HEK293T (cell line): ENCODE measurements around the gene TBC1D1.

Source experiments
- ARNT ChIP-seq: fragments of 450-650 bp; IDR thresholded peaks from 2 replicates; pipeline ENCODE4 v1.6.1; 2017; ENCODE audit warnings: mild to moderate bottlenecking
- BHLHE40 ChIP-seq: fragments of 450-650 bp; IDR thresholded peaks from 2 replicates; pipeline ENCODE4 v1.6.1; 2016; ENCODE audit warnings: mild to moderate bottlenecking, moderate library complexity, borderline replicate concordance
- FOXK2 ChIP-seq: fragments of 450-650 bp; IDR thresholded peaks from 2 replicates; pipeline ENCODE4 v1.6.1; 2016; ENCODE audit warnings: mild to moderate bottlenecking
- FOXM1 ChIP-seq: fragments of 450-650 bp; IDR thresholded peaks from 2 replicates; pipeline ENCODE4 v1.6.1; 2017; ENCODE audit warnings: mild to moderate bottlenecking, borderline replicate concordance
- NFRKB ChIP-seq: fragments of 450-650 bp; IDR thresholded peaks from 2 replicates; pipeline ENCODE4 v1.6.1; 2016; ENCODE audit warnings: mild to moderate bottlenecking, moderate library complexity
- TARDBP ChIP-seq: fragments of 450-650 bp; IDR thresholded peaks from 2 replicates; pipeline ENCODE4 v1.6.1; 2016
- ZNF384 ChIP-seq: fragments of 450-650 bp; IDR thresholded peaks from 2 replicates; pipeline ENCODE4 v1.6.1; 2016

DNA sequence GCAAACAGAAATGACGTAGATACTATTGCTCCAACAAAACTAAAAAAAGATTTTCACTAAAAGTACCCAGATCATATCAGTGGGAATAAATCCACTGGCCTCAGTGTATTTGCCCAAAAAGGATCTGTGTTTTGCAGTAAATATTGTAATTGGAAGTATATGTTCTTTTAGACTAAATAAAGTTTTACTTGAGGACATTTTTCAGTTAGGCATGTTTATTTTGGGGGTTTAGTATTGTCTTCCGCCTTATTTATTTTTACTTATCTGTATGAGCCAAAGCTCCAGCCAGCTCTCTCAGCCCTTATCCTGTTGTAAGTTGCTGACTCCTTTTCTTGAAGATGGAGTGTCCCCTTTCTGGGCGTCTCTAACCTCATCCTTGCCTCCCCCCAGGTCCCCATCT, 119.1 kb downstream of the TBC1D1 start:
- no peak for TF ChIP-seq NFRKB
- no peak for TF ChIP-seq FOXM1
- no peak for TF ChIP-seq FOXK2
- no peak for TF ChIP-seq BHLHE40
- TF ChIP-seq ZNF384: no peak
- no peak for TF ChIP-seq ARNT
- no peak for TF ChIP-seq TARDBP
